Renal pelvis (tissue), 12 donors: ENCODE measurements around the gene FLYWCH2. TPM values are rescaled to one million over a fixed set of nuclear protein-coding genes. Genes with fewer than 3 reads are reported as not detected.

ENCODE experiments used
- DNase-seq: peaks from one replicate; pipeline ENCODE4 v3.0.0-alpha.2; 2013
- long read RNA-seq, 16 experiments: transcript quantifications; one replicate each; lab custom pipeline, GENCODE V29; 2026
- polyA plus RNA-seq, 3 donors: library from polyadenylated mRNA; unstranded; fragments of 120-200 nt; gene quantifications; one replicate each; pipeline ENCODE4 v1.2.1, GENCODE V29; 2013; ENCODE audit not compliant: insufficient read length in 3 of 3

The FLYWCH2 gene
- 10 to 100 TPM; 26.6 to 33.2 (median 29.5) TPM for polyA plus RNA-seq
- long read RNA-seq, donor 1, transcript FLYWCH2-202 (4 exons, 1,036 nt) = major isoform, 15 of 17 reads
- long read RNA-seq, donor 1, partial matches to known transcripts = 0 of 17 reads
- long read RNA-seq, donor 1, other reads (novel, unspliced or antisense) = 0 of 17 reads
- long read RNA-seq, donor 2, transcript FLYWCH2-202 (4 exons, 1,036 nt) = major isoform, 19 of 32 reads
- long read RNA-seq, donor 2, partial matches to known transcripts = 8 of 32 reads
- long read RNA-seq, donor 2, other reads (novel, unspliced or antisense) = 0 of 32 reads
- long read RNA-seq, donor 3, transcript FLYWCH2-202 (4 exons, 1,036 nt) = major isoform, 20 of 34 reads
- long read RNA-seq, donor 3, transcript FLYWCH2-203 (3 exons, 754 nt) = minor isoform, 5 of 34 reads
- long read RNA-seq, donor 3, partial matches to known transcripts = 8 of 34 reads
- long read RNA-seq, donor 3, other reads (novel, unspliced or antisense) = 0 of 34 reads
- long read RNA-seq, donor 4, transcript FLYWCH2-202 (4 exons, 1,036 nt) = major isoform, 23 of 34 reads
- long read RNA-seq, donor 4, partial matches to known transcripts = 7 of 34 reads
- long read RNA-seq, donor 4, other reads (novel, unspliced or antisense) = 0 of 34 reads
- long read RNA-seq, donor 5, transcript FLYWCH2-202 (4 exons, 1,036 nt) = major isoform, 9 of 11 reads
- long read RNA-seq, donor 5, partial matches to known transcripts = 0 of 11 reads
- long read RNA-seq, donor 5, other reads (novel, unspliced or antisense) = 0 of 11 reads
- long read RNA-seq, donor 6, transcript FLYWCH2-202 (4 exons, 1,036 nt) = major isoform, 15 of 27 reads
- long read RNA-seq, donor 6, partial matches to known transcripts = 11 of 27 reads
- long read RNA-seq, donor 6, other reads (novel, unspliced or antisense) = 0 of 27 reads
- long read RNA-seq, donor 7, transcript FLYWCH2-202 (4 exons, 1,036 nt) = major isoform, 23 of 56 reads
- long read RNA-seq, donor 7, transcript FLYWCH2-203 (3 exons, 754 nt) = minor isoform, 12 of 56 reads
- long read RNA-seq, donor 7, partial matches to known transcripts = 20 of 56 reads
- long read RNA-seq, donor 7, other reads (novel, unspliced or antisense) = 0 of 56 reads
- long read RNA-seq, donor 8, transcript FLYWCH2-202 (4 exons, 1,036 nt) = major isoform, 10 of 11 reads
- long read RNA-seq, donor 8, partial matches to known transcripts = 0 of 11 reads
- long read RNA-seq, donor 8, other reads (novel, unspliced or antisense) = 0 of 11 reads
- long read RNA-seq, donor 9, transcript FLYWCH2-203 (3 exons, 754 nt) = minor isoform, 5 of 48 reads
- long read RNA-seq, donor 9, transcript FLYWCH2-202 (4 exons, 1,036 nt) = major isoform, 22 of 48 reads
- long read RNA-seq, donor 9, partial matches to known transcripts = 21 of 48 reads
- long read RNA-seq, donor 9, other reads (novel, unspliced or antisense) = 0 of 48 reads
- long read RNA-seq, donor 10, transcript FLYWCH2-202 (4 exons, 1,036 nt) = major isoform, 13 of 24 reads
- long read RNA-seq, donor 10, partial matches to known transcripts = 6 of 24 reads
- long read RNA-seq, donor 10, other reads (novel, unspliced or antisense) = 0 of 24 reads
- long read RNA-seq, donor 11, transcript FLYWCH2-202 (4 exons, 1,036 nt) = major isoform, 12 of 17 reads
- long read RNA-seq, donor 11, transcript FLYWCH2-203 (3 exons, 754 nt) = minor isoform, 5 of 17 reads
- long read RNA-seq, donor 11, partial matches to known transcripts = 0 of 17 reads
- long read RNA-seq, donor 11, other reads (novel, unspliced or antisense) = 0 of 17 reads
- long read RNA-seq, donor 12, transcript FLYWCH2-202 (4 exons, 1,036 nt) = major isoform, 28 of 53 reads
- long read RNA-seq, donor 12, partial matches to known transcripts = 17 of 53 reads
- long read RNA-seq, donor 12, other reads (novel, unspliced or antisense) = 6 of 53 reads
- long read RNA-seq, donor 13, transcript FLYWCH2-202 (4 exons, 1,036 nt) = major isoform, 9 of 11 reads
- long read RNA-seq, donor 13, partial matches to known transcripts = 0 of 11 reads
- long read RNA-seq, donor 13, other reads (novel, unspliced or antisense) = 0 of 11 reads
- long read RNA-seq, donor 14 = 0 reads
- long read RNA-seq, donor 15 = 0 reads
- long read RNA-seq, donor 16, transcript FLYWCH2-203 (3 exons, 754 nt) = minor isoform, 6 of 46 reads
- long read RNA-seq, donor 16, transcript FLYWCH2-202 (4 exons, 1,036 nt) = major isoform, 26 of 46 reads
- long read RNA-seq, donor 16, partial matches to known transcripts = 13 of 46 reads
- long read RNA-seq, donor 16, other reads (novel, unspliced or antisense) = 0 of 46 reads

- peak; percentile 98 for DNase-seq
These were observed at the start of gene FLYWCH2 for GRCh38 chr16:2882650-2883457. FLYWCH2 (plus strand) TSS chr16:2883215; CDS start chr16:2896450, 13,235 bp downstream.

GRCh38 chr16:2833776-2834175 lies 49.2 kb upstream of the FLYWCH2 start:
- no peak for DNase-seq

- no peak for DNase-seq
These were observed 48.0 kb upstream of the FLYWCH2 start for GRCh38 chr16:2834968-2835367.

GRCh38 chr16:2835638-2836493 lies 47.1 kb upstream of the FLYWCH2 start:
- no peak for DNase-seq

GRCh38 chr16:2836646-2837508 lies 46.1 kb upstream of the FLYWCH2 start:
- DNase-seq = no peak

- DNase-seq = peak; percentile 50
These were observed 44.1 kb upstream of the FLYWCH2 start for GRCh38 chr16:2838928-2839327.

- no peak for DNase-seq
These were observed 43.2 kb upstream of the FLYWCH2 start for GRCh38 chr16:2839650-2840450.

GRCh38 chr16:2840914-2841313 lies 42.1 kb upstream of the FLYWCH2 start:
- no peak for DNase-seq

GRCh38 chr16:2841606-2842339 lies 41.2 kb upstream of the FLYWCH2 start:
- DNase-seq = no peak

GRCh38 chr16:2842340-2843000 lies 40.5 kb upstream of the FLYWCH2 start:
- peak; percentile 67 for DNase-seq

- DNase-seq = no peak
These were observed 39.5 kb upstream of the FLYWCH2 start for GRCh38 chr16:2843526-2843925.

- DNase-seq = no peak
These were observed 37.9 kb upstream of the FLYWCH2 start for GRCh38 chr16:2845116-2845515.

GRCh38 chr16:2846511-2847310 lies 36.3 kb upstream of the FLYWCH2 start:
- no peak for DNase-seq
